ENCODE results near the gene PLPP3.

Gene PLPP3

GRCh38 chr1:56502700-56503245 is 76.6 kb downstream of the PLPP3 start:
- H3K9ac ChIP-seq (ENCODE audit: low read length) = no peak overlapping the region
- H3K27ac ChIP-seq (ENCODE audit: low read length) = no peak overlapping the region
- H3K27me3 ChIP-seq (ENCODE audit: control insufficient read depth, insufficient read depth, low read length) = no peaks in the 10 kb centered on the region
- H3K9me3 ChIP-seq (ENCODE audit: control insufficient read depth, low read depth, low read length) = no peaks in the 10 kb centered on the region
- no peak overlapping the region for H3K4me3 ChIP-seq (ENCODE audit: low read length)
- H3K4me1 ChIP-seq (ENCODE audit: control insufficient read depth, low read depth, low read length) = no peaks in the 10 kb centered on the region
- H3K36me3 ChIP-seq (ENCODE audit: control insufficient read depth, low read depth, low read length) = peaks cover 60% of the 10 kb centered on the region

GRCh38 chr1:56501888-56502287 is 77.5 kb downstream of the PLPP3 start:
- H3K4me3 ChIP-seq (ENCODE audit: low read length) = no peak overlapping the region
- H3K9me3 ChIP-seq (ENCODE audit: control insufficient read depth, low read depth, low read length) = no peaks in the 10 kb centered on the region
- peaks cover 60% of the 10 kb centered on the region for H3K36me3 ChIP-seq (ENCODE audit: control insufficient read depth, low read depth, low read length)
- no peak overlapping the region for H3K27ac ChIP-seq (ENCODE audit: low read length)
- no peaks in the 10 kb centered on the region for H3K4me1 ChIP-seq (ENCODE audit: control insufficient read depth, low read depth, low read length)
- no peaks in the 10 kb centered on the region for H3K27me3 ChIP-seq (ENCODE audit: control insufficient read depth, insufficient read depth, low read length)
- H3K9ac ChIP-seq (ENCODE audit: low read length) = no peak overlapping the region

GRCh38 chr1:56501426-56501825 is 77.9 kb downstream of the PLPP3 start:
- no peak overlapping the region for H3K4me3 ChIP-seq (ENCODE audit: low read length)
- no peak overlapping the region for H3K27ac ChIP-seq (ENCODE audit: low read length)
- no peaks in the 10 kb centered on the region for H3K9me3 ChIP-seq (ENCODE audit: control insufficient read depth, low read depth, low read length)
- H3K27me3 ChIP-seq (ENCODE audit: control insufficient read depth, insufficient read depth, low read length) = no peaks in the 10 kb centered on the region
- H3K9ac ChIP-seq (ENCODE audit: low read length) = no peak overlapping the region
- H3K4me1 ChIP-seq (ENCODE audit: control insufficient read depth, low read depth, low read length) = no peaks in the 10 kb centered on the region
- H3K36me3 ChIP-seq (ENCODE audit: control insufficient read depth, low read depth, low read length) = peaks cover 60% of the 10 kb centered on the region

GRCh38 chr1:56496821-56497772 is 82.3 kb downstream of the PLPP3 start:
- H3K4me3 ChIP-seq (ENCODE audit: low read length) = no peak overlapping the region
- no peaks in the 10 kb centered on the region for H3K27me3 ChIP-seq (ENCODE audit: control insufficient read depth, insufficient read depth, low read length)
- no peak overlapping the region for H3K9ac ChIP-seq (ENCODE audit: low read length)
- H3K9me3 ChIP-seq (ENCODE audit: control insufficient read depth, low read depth, low read length) = no peaks in the 10 kb centered on the region
- H3K27ac ChIP-seq (ENCODE audit: low read length) = no peak overlapping the region
- H3K36me3 ChIP-seq (ENCODE audit: control insufficient read depth, low read depth, low read length) = peaks cover 46% of the 10 kb centered on the region
- peaks cover 13% of the 10 kb centered on the region for H3K4me1 ChIP-seq (ENCODE audit: control insufficient read depth, low read depth, low read length)

GRCh38 chr1:56496158-56496557 is 83.2 kb downstream of the PLPP3 start:
- Histone ChIP-seq H3K9ac (ENCODE audit: low read length) (no peak overlapping the region), H3K27ac (ENCODE audit: low read length) (no peak overlapping the region), H3K4me3 (ENCODE audit: low read length) (no peak overlapping the region), H3K36me3 (ENCODE audit: control insufficient read depth, low read depth, low read length) (peaks cover 39% of the 10 kb centered on the region), H3K27me3 (ENCODE audit: control insufficient read depth, insufficient read depth, low read length) (no peaks in the 10 kb centered on the region), H3K4me1 (ENCODE audit: control insufficient read depth, low read depth, low read length) (peaks cover 13% of the 10 kb centered on the region), H3K9me3 (ENCODE audit: control insufficient read depth, low read depth, low read length) (no peaks in the 10 kb centered on the region)

- Histone ChIP-seq H3K4me1 (ENCODE audit: control insufficient read depth, low read depth, low read length) (peaks cover 13% of the 10 kb centered on the region), H3K4me3 (ENCODE audit: low read length) (no peak overlapping the region), H3K9ac (ENCODE audit: low read length) (no peak overlapping the region), H3K27ac (ENCODE audit: low read length) (no peak overlapping the region), H3K9me3 (ENCODE audit: control insufficient read depth, low read depth, low read length) (no peaks in the 10 kb centered on the region), H3K27me3 (ENCODE audit: control insufficient read depth, insufficient read depth, low read length) (no peaks in the 10 kb centered on the region), H3K36me3 (ENCODE audit: control insufficient read depth, low read depth, low read length) (peaks cover 38% of the 10 kb centered on the region)
These were observed 83.8 kb downstream of the PLPP3 start for GRCh38 chr1:56495538-56495937.

- Histone ChIP-seq H3K27me3 (ENCODE audit: control insufficient read depth, insufficient read depth, low read length) (no peaks in the 10 kb centered on the region), H3K36me3 (ENCODE audit: control insufficient read depth, low read depth, low read length) (peaks cover 34% of the 10 kb centered on the region), H3K9me3 (ENCODE audit: control insufficient read depth, low read depth, low read length) (no peaks in the 10 kb centered on the region), H3K4me1 (ENCODE audit: control insufficient read depth, low read depth, low read length) (peaks cover 13% of the 10 kb centered on the region), H3K4me3 (ENCODE audit: low read length) (no peak overlapping the region), H3K9ac (ENCODE audit: low read length) (no peak overlapping the region), H3K27ac (ENCODE audit: low read length) (no peak overlapping the region)
These were observed 85.1 kb downstream of the PLPP3 start for GRCh38 chr1:56494306-56494705.

- H3K9me3 ChIP-seq (ENCODE audit: control insufficient read depth, low read depth, low read length) = no peaks in the 10 kb centered on the region
- no peak overlapping the region for H3K27ac ChIP-seq (ENCODE audit: low read length)
- H3K4me1 ChIP-seq (ENCODE audit: control insufficient read depth, low read depth, low read length) = peaks cover 13% of the 10 kb centered on the region
- H3K36me3 ChIP-seq (ENCODE audit: control insufficient read depth, low read depth, low read length) = peaks cover 34% of the 10 kb centered on the region
- H3K4me3 ChIP-seq (ENCODE audit: low read length) = no peak overlapping the region
- no peak overlapping the region for H3K9ac ChIP-seq (ENCODE audit: low read length)
- H3K27me3 ChIP-seq (ENCODE audit: control insufficient read depth, insufficient read depth, low read length) = no peaks in the 10 kb centered on the region
These were observed 85.5 kb downstream of the PLPP3 start for GRCh38 chr1:56493826-56494225.

- no peak overlapping the region for H3K4me3 ChIP-seq (ENCODE audit: low read length)
- no peaks in the 10 kb centered on the region for H3K27me3 ChIP-seq (ENCODE audit: control insufficient read depth, insufficient read depth, low read length)
- no peak overlapping the region for H3K27ac ChIP-seq (ENCODE audit: low read length)
- H3K4me1 ChIP-seq (ENCODE audit: control insufficient read depth, low read depth, low read length) = peaks cover 13% of the 10 kb centered on the region
- peaks cover 21% of the 10 kb centered on the region for H3K36me3 ChIP-seq (ENCODE audit: control insufficient read depth, low read depth, low read length)
- H3K9ac ChIP-seq (ENCODE audit: low read length) = no peak overlapping the region
- H3K9me3 ChIP-seq (ENCODE audit: control insufficient read depth, low read depth, low read length) = no peaks in the 10 kb centered on the region
These were observed 87.9 kb downstream of the PLPP3 start for GRCh38 chr1:56491441-56491840.

GRCh38 chr1:56490619-56491018 is 88.7 kb downstream of the PLPP3 start:
- Histone ChIP-seq H3K27ac (ENCODE audit: low read length) (no peak overlapping the region), H3K9ac (ENCODE audit: low read length) (no peak overlapping the region), H3K9me3 (ENCODE audit: control insufficient read depth, low read depth, low read length) (no peaks in the 10 kb centered on the region), H3K4me3 (ENCODE audit: low read length) (no peak overlapping the region), H3K4me1 (ENCODE audit: control insufficient read depth, low read depth, low read length) (peaks cover 13% of the 10 kb centered on the region), H3K27me3 (ENCODE audit: control insufficient read depth, insufficient read depth, low read length) (no peaks in the 10 kb centered on the region), H3K36me3 (ENCODE audit: control insufficient read depth, low read depth, low read length) (peaks cover 13% of the 10 kb centered on the region)

GRCh38 chr1:56489695-56490094 is 89.7 kb downstream of the PLPP3 start:
- Histone ChIP-seq H3K4me3 (ENCODE audit: low read length) (no peak overlapping the region), H3K36me3 (ENCODE audit: control insufficient read depth, low read depth, low read length) (peaks cover 8% of the 10 kb centered on the region), H3K27ac (ENCODE audit: low read length) (no peak overlapping the region), H3K9me3 (ENCODE audit: control insufficient read depth, low read depth, low read length) (no peaks in the 10 kb centered on the region), H3K9ac (ENCODE audit: low read length) (no peak overlapping the region), H3K27me3 (ENCODE audit: control insufficient read depth, insufficient read depth, low read length) (no peaks in the 10 kb centered on the region), H3K4me1 (ENCODE audit: control insufficient read depth, low read depth, low read length) (peaks cover 8% of the 10 kb centered on the region)

GRCh38 chr1:56484695-56485094 is 94.7 kb downstream of the PLPP3 start:
- Histone ChIP-seq H3K4me1 (ENCODE audit: control insufficient read depth, low read depth, low read length) (no peaks in the 10 kb centered on the region), H3K27me3 (ENCODE audit: control insufficient read depth, insufficient read depth, low read length) (no peaks in the 10 kb centered on the region), H3K9ac (ENCODE audit: low read length) (no peak overlapping the region), H3K4me3 (ENCODE audit: low read length) (no peak overlapping the region), H3K27ac (ENCODE audit: low read length) (no peak overlapping the region), H3K36me3 (ENCODE audit: control insufficient read depth, low read depth, low read length) (no peaks in the 10 kb centered on the region), H3K9me3 (ENCODE audit: control insufficient read depth, low read depth, low read length) (no peaks in the 10 kb centered on the region)
